Psoas muscle (tissue), 8 donors: ENCODE data around the gene MCL1. TPM values are rescaled to one million over a fixed set of nuclear protein-coding genes. Genes with fewer than 3 reads are reported as not detected.

Source experiments
- ATAC-seq, 4 donors: fragments of 200-7000 bp; cut with Tn5 transposase; one replicate each; pipeline ENCODE4 v1.9.1; 2020; ENCODE audit warnings: moderate library complexity in 3 of 4, mild to moderate bottlenecking in 2 of 4
- DNase-seq, 2 donors: peaks; one replicate each; pipeline ENCODE4 v3.0.0-alpha.2; 2020
- H3K27ac ChIP-seq: fragments of 200-600 bp; one replicate; pipeline ENCODE4 v1.8.0; 2022
- H3K27me3 ChIP-seq, 3 donors: fragments of 200-600 bp in 1 of 3; one replicate each; pipeline versions ENCODE4 v1.6.1 to v1.8.0; 2013 to 2022; ENCODE audit warnings: low read length in 2 of 3, mild to moderate bottlenecking in 2 of 3, moderate library complexity in 1 of 3; ENCODE audit not compliant: insufficient read depth in 3 of 3
- H3K36me3 ChIP-seq, 2 donors: fragments of 200-600 bp in 1 of 2; one replicate each; pipeline versions ENCODE4 v1.6.1 to v1.8.0; 2013 to 2022; ENCODE audit warnings: low read depth in 1 of 2, mild to moderate bottlenecking in 1 of 2, moderate library complexity in 1 of 2; ENCODE audit not compliant: insufficient read depth in 1 of 2
- H3K4me1 ChIP-seq: fragments of 200-600 bp; one replicate; pipeline ENCODE4 v1.8.0; 2022
- H3K4me3 ChIP-seq: fragments of 200-600 bp; one replicate; pipeline ENCODE4 v1.8.0; 2022; ENCODE audit warnings: mild to moderate bottlenecking
- H3K9me3 ChIP-seq: fragments of 200-600 bp; one replicate; pipeline ENCODE4 v1.8.0; 2022
- WGBS, 3 donors: extraction: QIAGEN DNeasy Blood & Tissue Kit; methylation state at CpG; one replicate each; pipeline versions ENCODE4 v1.1.6 to v1.1.7; 2013; 5-methylcytosine and 5-hydroxymethylcytosine counted together
- intact Hi-C, 2 donors: fragments of 100-400 bp; cut with DNase I; formaldehyde crosslinking; loops; one replicate each; pipeline versions ENCODE4 v1.11.0 to v1.14.2; 2022
- polyA plus RNA-seq, 3 donors: library from polyadenylated mRNA; stranded (reverse); fragments of 200-250 nt; gene quantifications; one replicate each; pipeline ENCODE4 v1.2.3, GENCODE V29; 2013
- total RNA-seq, 4 donors: library from RNA; stranded (reverse); fragmentation: NEBNext Ultra II Directional in 2 of 4; extraction: Animal tissue kit (Norgen Biotek cat#: 25700) in 2 of 4; gene quantifications; one replicate each; pipeline versions ENCODE4 v1.2.1 to v1.2.4, GENCODE V29; 2021 to 2023
- TF ChIP-seq, protein P1 (sequence below): fragments of 200-600 bp; IDR thresholded peaks from one replicate; pipeline ENCODE4 v1.8.0; 2022; ENCODE audit warnings: antibody characterized with exemption
- donor health status: healthy with polysubstance abuse.
- donor health status: DM: no; HTN: no; CAD: no; lungs with moderate emphysema.
- donor health status: Bipolar disorder and iron deficiency.
- donor health status: healthy.
- donor health status: DM: yes; HTN: yes; CAD: no.
- donor health status: DM: no; HTN: no; CAD: no.
- donor health status: DM: no; HTN: no; CAD: no.
- donor health status: DM: yes; HTN: yes; CAD: no.

MCL1 gene
- total and polyA plus RNA-seq, 7 donors, result 97.2 to 192 (median 128) TPM

DNA sequence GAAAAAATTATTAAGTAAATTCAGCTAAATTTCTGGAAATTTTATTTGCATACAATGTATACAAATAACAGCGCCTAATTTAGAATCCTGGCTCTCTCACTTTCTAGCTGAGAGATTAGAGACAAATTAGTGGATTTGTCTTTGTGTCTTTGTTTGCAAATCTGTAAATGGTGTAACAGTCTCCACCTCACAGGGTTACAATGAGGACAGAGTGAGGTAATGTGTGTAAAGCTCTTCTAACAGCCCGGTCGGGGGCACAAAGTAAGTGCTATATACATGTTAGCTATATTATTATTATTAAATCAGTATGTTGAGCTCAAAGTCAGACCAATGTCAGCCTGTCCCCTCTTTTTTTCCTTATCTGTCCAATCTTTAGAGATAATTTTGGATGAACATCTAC, 35.2 kb downstream of the MCL1 start:
- Histone ChIP-seq H3K4me1 (no peaks in the 10 kb centered on the region), H3K36me3 (no peaks in the 10 kb centered on the region), H3K27ac (peak overlapping the region; percentile 9), H3K4me3 (no peak overlapping the region), H3K27me3 (no peaks in the 10 kb centered on the region), H3K9me3 (no peaks in the 10 kb centered on the region)
- DNase-seq, result no peak
- intact Hi-C loops, result no loop called here
- WGBS, 3 donors, result 53 to 72% (median 62%) methylated on average over 3 of the region's 3 CpGs
- no peak for ATAC-seq
- TF ChIP-seq, protein P1, sequence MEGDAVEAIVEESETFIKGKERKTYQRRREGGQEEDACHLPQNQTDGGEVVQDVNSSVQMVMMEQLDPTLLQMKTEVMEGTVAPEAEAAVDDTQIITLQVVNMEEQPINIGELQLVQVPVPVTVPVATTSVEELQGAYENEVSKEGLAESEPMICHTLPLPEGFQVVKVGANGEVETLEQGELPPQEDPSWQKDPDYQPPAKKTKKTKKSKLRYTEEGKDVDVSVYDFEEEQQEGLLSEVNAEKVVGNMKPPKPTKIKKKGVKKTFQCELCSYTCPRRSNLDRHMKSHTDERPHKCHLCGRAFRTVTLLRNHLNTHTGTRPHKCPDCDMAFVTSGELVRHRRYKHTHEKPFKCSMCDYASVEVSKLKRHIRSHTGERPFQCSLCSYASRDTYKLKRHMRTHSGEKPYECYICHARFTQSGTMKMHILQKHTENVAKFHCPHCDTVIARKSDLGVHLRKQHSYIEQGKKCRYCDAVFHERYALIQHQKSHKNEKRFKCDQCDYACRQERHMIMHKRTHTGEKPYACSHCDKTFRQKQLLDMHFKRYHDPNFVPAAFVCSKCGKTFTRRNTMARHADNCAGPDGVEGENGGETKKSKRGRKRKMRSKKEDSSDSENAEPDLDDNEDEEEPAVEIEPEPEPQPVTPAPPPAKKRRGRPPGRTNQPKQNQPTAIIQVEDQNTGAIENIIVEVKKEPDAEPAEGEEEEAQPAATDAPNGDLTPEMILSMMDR, result no peak

DNA sequence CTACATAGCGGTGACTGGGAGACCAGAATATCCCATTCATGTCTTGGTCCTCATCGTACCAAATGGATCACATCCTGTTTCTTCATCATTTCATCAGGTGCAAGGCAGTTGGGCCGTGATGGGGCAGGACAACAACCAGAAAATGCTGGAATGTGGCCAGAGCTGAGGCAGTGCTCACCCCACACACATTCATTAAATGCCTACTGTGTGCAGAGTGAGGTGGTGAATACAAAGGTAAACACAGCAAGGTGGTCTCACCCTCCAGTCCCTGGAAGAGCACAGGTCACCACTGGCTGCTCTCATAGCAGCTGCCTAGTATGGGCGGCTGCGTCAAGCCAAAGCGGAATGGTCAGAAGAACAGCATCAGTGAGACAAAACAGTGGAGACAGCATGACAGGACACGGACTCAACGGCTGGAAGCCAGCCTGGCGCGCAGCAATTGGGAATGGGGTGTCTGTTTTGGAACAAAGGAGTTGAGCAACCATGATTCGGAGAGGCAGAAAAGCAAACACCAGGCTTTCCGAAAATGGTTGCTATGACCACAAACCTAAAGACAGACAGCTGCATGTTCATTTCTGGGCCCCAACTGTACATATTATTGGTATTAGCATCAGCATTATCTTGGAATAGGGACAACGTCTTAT, 35.8 kb downstream of the MCL1 start:
- WGBS, 3 donors, result 47 to 62% (median 61%) methylated on average over 13 of the region's 13 CpGs
- Histone ChIP-seq H3K36me3 (no peaks in the 10 kb centered on the region), H3K27me3 (no peaks in the 10 kb centered on the region), H3K27ac (peak overlapping the region; percentile 9), H3K4me1 (no peaks in the 10 kb centered on the region), H3K4me3 (no peak overlapping the region), H3K9me3 (no peaks in the 10 kb centered on the region)
- DNase-seq (peak; percentile 78 to 82), ATAC-seq (peak in 3 of 4 donors; percentile 54 to 67 (median 54))
- intact Hi-C loops, result no loop called here
- TF ChIP-seq, protein P1, result no peak

DNA sequence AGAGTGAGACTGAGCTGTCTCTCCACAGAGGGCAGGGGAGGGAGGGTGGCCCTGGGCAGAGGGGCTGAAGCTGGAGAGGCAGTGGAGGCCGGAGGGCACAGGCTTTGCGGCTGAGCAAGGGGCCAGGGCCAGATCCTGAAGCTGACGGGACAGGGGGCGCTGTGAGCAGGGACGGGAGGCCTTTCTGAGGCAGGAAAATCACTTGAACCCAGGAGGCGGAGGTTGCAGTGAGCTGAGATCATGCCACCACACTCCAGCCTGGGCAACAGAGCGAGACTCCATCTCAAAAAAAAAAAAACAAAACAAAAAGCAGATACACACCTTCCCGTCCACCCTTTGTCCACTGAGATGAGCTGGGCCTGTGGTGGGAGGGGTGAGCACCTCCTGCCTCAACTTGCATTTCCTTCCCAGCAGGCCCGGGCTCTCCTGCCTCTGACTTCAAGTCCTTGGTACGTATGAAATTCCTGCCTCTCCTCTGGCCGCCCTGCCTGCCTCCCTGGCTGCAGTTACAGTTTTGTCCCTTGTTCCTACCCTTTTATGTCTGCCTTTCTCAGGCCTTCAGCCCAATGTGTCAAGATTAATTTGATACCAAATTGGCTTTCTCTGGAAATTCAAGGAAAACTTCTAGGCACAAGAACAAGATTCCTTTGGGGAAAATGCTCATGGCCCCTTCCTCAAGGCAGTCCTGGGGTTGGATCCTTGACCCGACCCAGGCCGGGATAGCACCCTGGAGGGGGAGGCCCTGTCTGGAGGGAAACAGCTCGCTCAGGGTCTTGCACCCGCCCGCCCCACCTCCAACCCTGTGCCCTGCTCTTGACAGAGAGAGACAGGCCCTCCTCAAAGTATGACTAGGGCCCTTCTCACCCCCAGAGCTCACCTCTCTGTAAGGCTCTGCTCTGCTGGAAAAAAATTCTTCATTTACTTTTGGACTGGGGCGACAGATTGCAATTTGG, 41.4 kb downstream of the MCL1 start:
- 73 to 75% (median 74%) methylated on average over 17 of the region's 17 CpGs for WGBS, 3 donors
- DNase-seq, result peak; percentile 57 to 65
- peak overlapping the region; percentile 83 for H3K27ac ChIP-seq
- TF ChIP-seq, protein P1, result no peak
- no peaks in the 10 kb centered on the region for H3K36me3 ChIP-seq
- H3K9me3 ChIP-seq, result no peaks in the 10 kb centered on the region
- no peak overlapping the region for H3K4me3 ChIP-seq
- intact Hi-C loops, result no loop called here
- peaks cover 13% of the 10 kb centered on the region for H3K4me1 ChIP-seq
- ATAC-seq, result no peak
- H3K27me3 ChIP-seq, result no peaks in the 10 kb centered on the region

DNA sequence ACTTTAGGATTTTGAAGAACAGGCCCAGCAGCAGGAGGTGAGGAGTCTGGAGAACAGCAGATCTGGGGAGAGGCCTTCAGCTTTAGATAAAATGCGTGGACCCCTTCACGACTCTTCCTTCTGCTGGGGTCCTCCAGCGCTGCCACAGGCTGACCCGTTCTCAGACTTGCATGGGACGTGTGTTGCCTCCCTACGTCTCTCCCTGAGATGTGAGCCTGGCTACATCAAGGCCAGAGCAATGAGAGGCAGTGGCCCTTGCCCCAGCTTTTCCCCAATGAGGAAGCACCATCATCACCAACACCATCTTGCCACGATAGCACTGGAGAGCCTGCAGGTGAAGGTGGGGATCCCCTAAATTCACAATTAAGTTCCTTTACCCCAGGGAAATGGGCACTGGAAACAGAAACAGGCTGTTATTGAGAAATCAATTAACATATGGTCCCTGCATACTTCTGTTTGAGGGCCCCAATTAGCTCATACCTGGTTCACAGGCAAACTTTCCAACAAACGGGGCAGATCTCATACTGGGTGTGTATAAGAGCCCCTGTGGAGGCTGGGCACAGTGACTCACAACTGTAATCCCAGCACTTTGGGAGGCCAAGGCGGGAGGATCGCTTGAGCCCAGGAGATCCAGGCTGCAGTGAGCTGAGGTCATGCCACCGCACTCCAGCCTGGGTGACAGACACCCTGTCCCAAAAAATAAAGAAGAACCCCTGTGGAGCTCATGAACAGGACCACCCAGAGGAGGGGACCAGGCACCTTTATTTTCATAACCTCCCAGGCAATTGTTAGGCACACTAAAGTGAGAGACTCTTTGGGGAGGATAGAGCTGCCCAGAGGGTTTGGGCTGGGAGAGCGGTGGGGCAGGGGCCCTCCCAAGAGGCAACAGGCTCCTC, 42.3 kb downstream of the MCL1 start:
- Histone ChIP-seq H3K27me3 (no peaks in the 10 kb centered on the region), H3K27ac (peak overlapping the region; percentile 83), H3K36me3 (no peaks in the 10 kb centered on the region), H3K4me1 (peaks cover 22% of the 10 kb centered on the region), H3K4me3 (no peak overlapping the region), H3K9me3 (no peaks in the 10 kb centered on the region)
- TF ChIP-seq, protein P1, result no peak
- DNase-seq (no peak), ATAC-seq (no peak)
- WGBS, 3 donors, result 91 to 95% (median 94%) methylated on average over 12 of the region's 12 CpGs
- intact Hi-C loops, result no loop called here
